Renal pelvis (tissue), 12 donors: ENCODE data around the gene CRYGC. TPM values are rescaled to one million over a fixed set of nuclear protein-coding genes. Genes with fewer than 3 reads are reported as not detected.

ENCODE experiments used
- DNase-seq: peaks from one replicate; pipeline ENCODE4 v3.0.0-alpha.2; 2013
- long read RNA-seq, 16 experiments: transcript quantifications; one replicate each; lab custom pipeline, GENCODE V29; 2026
- polyA plus RNA-seq, 3 donors: library from polyadenylated mRNA; unstranded; fragments of 120-200 nt; gene quantifications; one replicate each; pipeline ENCODE4 v1.2.1, GENCODE V29; 2013; ENCODE audit not compliant: insufficient read length in 3 of 3

Gene CRYGC
- not detected for polyA plus RNA-seq
- long read RNA-seq, donor 1 = 0 reads
- long read RNA-seq, donor 2 = 0 reads
- long read RNA-seq, donor 3 = 0 reads
- long read RNA-seq, donor 4 = 0 reads
- long read RNA-seq, donor 5 = 0 reads
- long read RNA-seq, donor 6 = 0 reads
- long read RNA-seq, donor 7 = 0 reads
- long read RNA-seq, donor 8 = 0 reads
- long read RNA-seq, donor 9 = 0 reads
- long read RNA-seq, donor 10 = 0 reads
- long read RNA-seq, donor 11 = 0 reads
- long read RNA-seq, donor 12 = 0 reads
- long read RNA-seq, donor 13 = 0 reads
- long read RNA-seq, donor 14 = 0 reads
- long read RNA-seq, donor 15 = 0 reads
- long read RNA-seq, donor 16 = 0 reads

GRCh38 chr2:208129744-208130711 is at the start of gene CRYGC:
TSS of gene CRYGC (minus strand) at chr2:208129828. CDS start at chr2:208129792, 36 bp downstream.
- DNase-seq = no peak

GRCh38 chr2:208179028-208179609 is 49.5 kb upstream of the CRYGC start:
- no peak for DNase-seq

GRCh38 chr2:208175840-208176153 is 46.2 kb upstream of the CRYGC start:
- DNase-seq = no peak

GRCh38 chr2:208175069-208175839 is 45.6 kb upstream of the CRYGC start:
- DNase-seq = peak; percentile 83

GRCh38 chr2:208174144-208174543 is 44.5 kb upstream of the CRYGC start:
- DNase-seq = no peak

- no peak for DNase-seq
Observed at GRCh38 chr2:208172125-208172524, 42.5 kb upstream of the CRYGC start.

GRCh38 chr2:208164951-208165755 is 35.5 kb upstream of the CRYGC start:
- DNase-seq = no peak

- DNase-seq = no peak
Observed at GRCh38 chr2:208163489-208163888, 33.9 kb upstream of the CRYGC start, which contains the start of gene CRYGA. TSS of gene CRYGA (minus strand) at chr2:208163589. CDS start at chr2:208163556, 33 bp downstream.

- DNase-seq = no peak
Observed at GRCh38 chr2:208156439-208156838, 26.8 kb upstream of the CRYGC start.

GRCh38 chr2:208153156-208153555 is 23.5 kb upstream of the CRYGC start:
- DNase-seq = no peak

- DNase-seq = no peak
Observed at GRCh38 chr2:208150956-208151355, 21.3 kb upstream of the CRYGC start.

GRCh38 chr2:208150094-208150493 is 20.5 kb upstream of the CRYGC start:
- DNase-seq = no peak

GRCh38 chr2:208148803-208149202 is 19.2 kb upstream of the CRYGC start:
- DNase-seq = no peak

GRCh38 chr2:208147759-208148158 is 18.1 kb upstream of the CRYGC start:
- DNase-seq = no peak

- DNase-seq = no peak
Observed at GRCh38 chr2:208147008-208147407, 17.4 kb upstream of the CRYGC start.

- DNase-seq = no peak
Observed at GRCh38 chr2:208146006-208146405, 16.4 kb upstream of the CRYGC start, which contains the start of gene CRYGB. TSS of gene CRYGB (minus strand) at chr2:208146158. CDS start at chr2:208146120, 38 bp downstream.

- no peak for DNase-seq
Observed at GRCh38 chr2:208142925-208143799, 13.5 kb upstream of the CRYGC start.

GRCh38 chr2:208142240-208142924 is 12.8 kb upstream of the CRYGC start:
- no peak for DNase-seq

- no peak for DNase-seq
Observed at GRCh38 chr2:208139447-208139846, 9.8 kb upstream of the CRYGC start.
